Endometrial microvascular endothelial cells (primary cell): ENCODE results near the gene PRKCSH. TPM values are rescaled to one million over a fixed set of nuclear protein-coding genes. Genes with fewer than 3 reads are reported as not detected.
"Not testable (repeated sequence)": the region's sequence is repeated elsewhere in the genome, so short reads cannot be mapped to it uniquely, and the experiment has no call there.

Source experiments
- in situ Hi-C: cut with HindIII; loops from 2 replicates; pipeline ENCODE4 v1.10.0; 2017; ENCODE audit warnings: low sequenced_read_pairs, low pct_unique_long_range_greater_than_20kb; ENCODE audit errors: inconsistent ontology term
- total RNA-seq: library from RNA; depleted of rRNA; stranded (reverse); fragments of >200 nt; gene quantifications from one replicate; pipeline ENCODE4 v1.2.3, GENCODE V29; 2015; ENCODE audit errors: inconsistent ontology term

The PRKCSH gene
- total RNA-seq, 1 donor from 2014 or later, result 261 TPM

GRCh38 chr19:11461453-11461852 lies 26.0 kb downstream of the PRKCSH start:
- in situ Hi-C loops, result no loop called here

- in situ Hi-C loops, result no loop called here
These were observed 28.0 kb downstream of the PRKCSH start for GRCh38 chr19:11463391-11463790.

GRCh38 chr19:11464333-11465265 lies 29.2 kb downstream of the PRKCSH start:
- in situ Hi-C loops, result no loop called here

- in situ Hi-C loops, result no loop called here
These were observed 30.2 kb downstream of the PRKCSH start for GRCh38 chr19:11465600-11465999.

GRCh38 chr19:11468266-11468845 lies 32.9 kb downstream of the PRKCSH start:
- in situ Hi-C loops, result not testable (repeated sequence)

- in situ Hi-C loops, result no loop called here
These were observed 38.3 kb downstream of the PRKCSH start for GRCh38 chr19:11473725-11474124.

- in situ Hi-C loops, result not testable (repeated sequence)
These were observed 39.9 kb downstream of the PRKCSH start for GRCh38 chr19:11475343-11475742.

- in situ Hi-C loops, result no loop called here
These were observed 40.4 kb downstream of the PRKCSH start for GRCh38 chr19:11475861-11476260.

- in situ Hi-C loops, result no loop called here
These were observed 43.0 kb downstream of the PRKCSH start for GRCh38 chr19:11478167-11479089.

GRCh38 chr19:11479090-11479897 lies 43.9 kb downstream of the PRKCSH start:
- in situ Hi-C loops, result no loop called here

GRCh38 chr19:11479898-11480714 lies 44.7 kb downstream of the PRKCSH start:
- in situ Hi-C loops, result no loop called here

- in situ Hi-C loops, result no loop called here
These were observed 45.5 kb downstream of the PRKCSH start, which contains the start of gene ELAVL3 for GRCh38 chr19:11480715-11481533. Gene ELAVL3, minus strand, starts transcription at chr19:11481046. Its CDS starts 438 bp downstream, at chr19:11480608.

- in situ Hi-C loops, result no loop called here
These were observed 46.3 kb downstream of the PRKCSH start for GRCh38 chr19:11481534-11482383.

- in situ Hi-C loops, result no loop called here
These were observed 47.1 kb downstream of the PRKCSH start for GRCh38 chr19:11482384-11483050.

GRCh38 chr19:11483366-11484111 lies 48.1 kb downstream of the PRKCSH start:
- in situ Hi-C loops, result no loop called here
